Keratinocyte (primary cell): Measurements from ENCODE around the gene MEF2A. TPM values are rescaled to one million over a fixed set of nuclear protein-coding genes. Genes with fewer than 3 reads are reported as not detected.
"Not testable (repeated sequence)": the region's sequence is repeated elsewhere in the genome, so short reads cannot be mapped to it uniquely, and the experiment has no call there.

ENCODE experiments used
- DNase-seq: peaks from one replicate; pipeline ENCODE4 v3.0.0-alpha.2; 2011; ENCODE audit warnings: low read depth, missing footprints, low spot score
- FAIRE-seq: peaks from 2 replicates; lab custom pipeline; 2011; peaks lifted over from hg19 to GRCh38; lab: Jason Lieb, UNC
- H2AFZ ChIP-seq: 2 replicates; pipeline ENCODE4 v1.6.0; 2012; ENCODE audit warnings: low read length, control low read depth, inconsistent platforms; ENCODE audit not compliant: control insufficient read depth
- H3K27ac ChIP-seq: 2 replicates; pipeline ENCODE4 v1.5.1; 2011; ENCODE audit warnings: low read length; ENCODE audit not compliant: control insufficient read depth, insufficient read depth
- H3K27me3 ChIP-seq: 3 replicates; pipeline ENCODE4 v1.6.0; 2011; ENCODE audit warnings: low read length; ENCODE audit not compliant: control insufficient read depth, insufficient read depth; ENCODE audit errors: extremely low read depth
- H3K36me3 ChIP-seq, 2 experiments: 2 replicates in 1 of 2; 3 replicates in 1 of 2; pipeline ENCODE4 v1.5.1; 2011; ENCODE audit warnings: low read length in 2 of 2, mild to moderate bottlenecking in 1 of 2; ENCODE audit not compliant: control insufficient read depth in 2 of 2, insufficient read depth in 2 of 2; ENCODE audit errors: extremely low read depth in 1 of 2
- H3K4me1 ChIP-seq: 3 replicates; pipeline ENCODE4 v1.5.1; 2011; ENCODE audit warnings: low read length; ENCODE audit not compliant: control insufficient read depth, insufficient read depth; ENCODE audit errors: extremely low read depth
- H3K4me2 ChIP-seq: 3 replicates; pipeline ENCODE4 v1.6.0; 2011; ENCODE audit warnings: low read depth, low read length; ENCODE audit not compliant: control insufficient read depth, insufficient read depth; ENCODE audit errors: extremely low read depth
- H3K4me3 ChIP-seq, 3 experiments: fragments of 200-600 bp in 1 of 3; sonication (generic) in 1 of 3; 2 replicates in 2 of 3; 3 replicates in 1 of 3; pipeline ENCODE4 v1.5.1; 2011 to 2016; ENCODE audit warnings: low read length in 3 of 3, mild to moderate bottlenecking in 3 of 3, control low read depth in 2 of 3, inconsistent platforms in 1 of 3, low read depth in 1 of 3, mixed read lengths in 1 of 3, mixed run types in 1 of 3, moderate library complexity in 1 of 3; ENCODE audit not compliant: control insufficient read depth in 2 of 3, insufficient read depth in 2 of 3; ENCODE audit errors: extremely low read depth in 1 of 3
- H3K79me2 ChIP-seq: 2 replicates; pipeline ENCODE4 v1.6.0; 2012; ENCODE audit warnings: low read length; ENCODE audit not compliant: control insufficient read depth, insufficient read depth
- H3K9ac ChIP-seq: 3 replicates; pipeline ENCODE4 v1.6.0; 2011; ENCODE audit warnings: low read length; ENCODE audit not compliant: control insufficient read depth, insufficient read depth; ENCODE audit errors: extremely low read depth
- H3K9me1 ChIP-seq: 3 replicates; pipeline ENCODE4 v1.6.0; 2011; ENCODE audit warnings: low read length; ENCODE audit not compliant: control insufficient read depth, insufficient read depth; ENCODE audit errors: extremely low read depth
- H3K9me3 ChIP-seq: 2 replicates; pipeline ENCODE4 v1.5.1; 2012; ENCODE audit warnings: low read depth, low read length; ENCODE audit not compliant: control insufficient read depth
- H4K20me1 ChIP-seq: 3 replicates; pipeline ENCODE4 v1.6.0; 2011; ENCODE audit warnings: low read length; ENCODE audit not compliant: control insufficient read depth, insufficient read depth; ENCODE audit errors: extremely low read depth
- CTCF ChIP-seq, 3 experiments: IDR thresholded peaks in 1 of 3; conservative IDR thresholded peaks in 1 of 3; optimal IDR thresholded peaks in 1 of 3; 2 replicates in 2 of 3; 3 replicates in 1 of 3; pipeline versions ENCODE3 to v1.5.1; 2011; ENCODE audit warnings: low read length in 3 of 3, mild to moderate bottlenecking in 3 of 3, moderate library complexity in 2 of 3, control low read depth in 1 of 3, inconsistent platforms in 1 of 3; ENCODE audit not compliant: insufficient read depth in 2 of 3; ENCODE audit errors: extremely low read depth in 1 of 3
- EZH2 ChIP-seq: IDR thresholded peaks from one replicate; pipeline ENCODE4 v1.6.1; 2012; ENCODE audit warnings: inconsistent platforms, mild to moderate bottlenecking, low read length, moderate library complexity
- dilution Hi-C: fragments of 300-500 bp; cut with MboI; formaldehyde crosslinking; loops from one replicate; pipeline ENCODE4 v1.7.0; 2020; ENCODE audit warnings: low sequenced_read_pairs; ENCODE audit not compliant: extremely low pct_ligation_motif_present
- polyA plus RNA-seq, 5 experiments: library from polyadenylated mRNA; depleted of rRNA in 3 of 5; stranded (reverse) in 3 of 5; stranded (forward) in 1 of 5; unstranded in 1 of 5; fragments of >200 nt; gene quantifications; 1 replicate in 1 of 5; 2 replicates in 3 of 5; 3 replicates in 1 of 5; pipeline versions ENCODE4 v1.2.1 to v1.2.3, GENCODE V29; 2011 to 2012; ENCODE audit warnings: missing spikeins in 2 of 5, low read depth in 1 of 5, low replicate concordance in 1 of 5

MEF2A gene
- polyA plus RNA-seq, 1 donor (not counting 4 experiments of a cell fraction or from before 2014, with no cell fraction given), result 27.4 TPM

- H3K9me1 ChIP-seq, result no peaks in the 10 kb centered on the region
- no peak overlapping the region for H3K4me3 ChIP-seq
- TF ChIP-seq CTCF (optimal IDR thresholded peaks at IDR 0.05 in 1 of 3, IDR thresholded peaks at IDR 0.05 in 1 of 3, conservative IDR thresholded peaks at IDR 0.05 in 1 of 3; ENCODE audit: extremely low read depth in 1 of 3, insufficient read depth in 2 of 3, low read length in 3 of 3) (no peak), EZH2 (no peak)
- H3K79me2 ChIP-seq, result no peaks in the 10 kb centered on the region
- no peaks in the 10 kb centered on the region for H3K9me3 ChIP-seq
- H3K4me2 ChIP-seq, result no peak overlapping the region
- no peak for DNase-seq
- H3K36me3 ChIP-seq, result no peaks in the 10 kb centered on the region
- no peak overlapping the region for H3K27ac ChIP-seq
- no peaks in the 10 kb centered on the region for H4K20me1 ChIP-seq
- H2AFZ ChIP-seq, result no peak overlapping the region
- no peaks in the 10 kb centered on the region for H3K4me1 ChIP-seq
- H3K9ac ChIP-seq, result no peak overlapping the region
- dilution Hi-C loops, result no loop called here
- no peaks in the 10 kb centered on the region for H3K27me3 ChIP-seq
- FAIRE-seq, result no peak
Measured at GRCh38 chr15:99662903-99663302, 97.1 kb downstream of the MEF2A start.

- H3K4me2 ChIP-seq, FAIRE-seq, H3K27me3 ChIP-seq, H4K20me1 ChIP-seq, H2AFZ ChIP-seq, dilution Hi-C loops, DNase-seq, H3K4me1 ChIP-seq, H3K27ac ChIP-seq, H3K79me2 ChIP-seq, H3K9ac ChIP-seq, H3K9me1 ChIP-seq, H3K36me3 ChIP-seq, H3K9me3 ChIP-seq, H3K4me3 ChIP-seq: not testable (repeated sequence)
Measured at GRCh38 chr15:99666073-99666472, 100.3 kb downstream of the MEF2A start.

GRCh38 chr15:99668533-99669182 is 102.9 kb downstream of the MEF2A start:
- no peaks in the 10 kb centered on the region for H4K20me1 ChIP-seq
- no peak for FAIRE-seq
- peaks cover 0 to 4% of the 10 kb centered on the region in 2 experiments for H3K36me3 ChIP-seq
- TF ChIP-seq EZH2 (no peak), CTCF (optimal IDR thresholded peaks at IDR 0.05 in 1 of 3, IDR thresholded peaks at IDR 0.05 in 1 of 3, conservative IDR thresholded peaks at IDR 0.05 in 1 of 3; ENCODE audit: extremely low read depth in 1 of 3, insufficient read depth in 2 of 3, low read length in 3 of 3) (no peak)
- H3K4me3 ChIP-seq, result no peak overlapping the region
- no peaks in the 10 kb centered on the region for H3K27me3 ChIP-seq
- H3K27ac ChIP-seq, result no peak overlapping the region
- H3K4me2 ChIP-seq, result no peak overlapping the region
- no peak for DNase-seq
- H3K9me3 ChIP-seq, result no peaks in the 10 kb centered on the region
- H3K9me1 ChIP-seq, result no peaks in the 10 kb centered on the region
- no peak overlapping the region for H2AFZ ChIP-seq
- H3K79me2 ChIP-seq, result no peaks in the 10 kb centered on the region
- dilution Hi-C loops, result no loop called here
- no peak overlapping the region for H3K9ac ChIP-seq
- no peaks in the 10 kb centered on the region for H3K4me1 ChIP-seq
